GM19193 (cell line): ENCODE measurements around the gene LMOD2.

ENCODE experiments used
- POLR2A ChIP-seq: IDR thresholded peaks from 4 replicates; pipeline ENCODE4 v1.6.1; 2011; ENCODE audit not compliant: insufficient read depth, insufficient read length; ENCODE audit errors: extremely low read depth

LMOD2 gene

GRCh38 chr7:123677061-123677715, 21.5 kb downstream of the LMOD2 start:
- no peak for TF ChIP-seq POLR2A

- TF ChIP-seq POLR2A: no peak
Measured at GRCh38 chr7:123679614-123680013, 23.9 kb downstream of the LMOD2 start.

- TF ChIP-seq POLR2A: no peak
Measured at GRCh38 chr7:123680580-123680979, 24.9 kb downstream of the LMOD2 start.

GRCh38 chr7:123681561-123681960, 25.9 kb downstream of the LMOD2 start:
- TF ChIP-seq POLR2A: no peak

- no peak for TF ChIP-seq POLR2A
Measured at GRCh38 chr7:123682690-123683089, 27.0 kb downstream of the LMOD2 start.

DNA sequence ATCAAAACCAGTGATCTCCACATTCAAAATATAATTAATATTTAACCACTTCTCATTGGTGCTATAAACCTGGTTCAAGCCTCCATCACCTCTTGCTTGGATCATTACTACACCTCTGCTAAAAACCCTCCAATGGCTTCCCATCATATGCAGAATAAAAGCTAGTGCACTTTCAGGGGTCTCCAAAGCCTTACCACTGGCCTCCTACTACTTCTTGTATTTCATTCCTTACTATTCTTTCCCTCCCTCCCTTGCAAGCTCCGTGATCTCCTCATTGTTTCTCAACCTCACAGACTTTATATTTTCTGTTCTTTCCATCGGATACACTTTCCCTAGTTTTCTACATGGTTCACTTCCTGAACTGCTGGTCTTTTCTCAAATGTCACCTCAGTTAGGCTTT, 31.5 kb downstream of the LMOD2 start:
- no peak for TF ChIP-seq POLR2A

- TF ChIP-seq POLR2A: no peak
Measured at GRCh38 chr7:123687727-123688126, 32.1 kb downstream of the LMOD2 start.

GRCh38 chr7:123689250-123689649, 33.6 kb downstream of the LMOD2 start:
- TF ChIP-seq POLR2A: no peak

- no peak for TF ChIP-seq POLR2A
Measured at GRCh38 chr7:123690550-123690949, 34.9 kb downstream of the LMOD2 start.

DNA sequence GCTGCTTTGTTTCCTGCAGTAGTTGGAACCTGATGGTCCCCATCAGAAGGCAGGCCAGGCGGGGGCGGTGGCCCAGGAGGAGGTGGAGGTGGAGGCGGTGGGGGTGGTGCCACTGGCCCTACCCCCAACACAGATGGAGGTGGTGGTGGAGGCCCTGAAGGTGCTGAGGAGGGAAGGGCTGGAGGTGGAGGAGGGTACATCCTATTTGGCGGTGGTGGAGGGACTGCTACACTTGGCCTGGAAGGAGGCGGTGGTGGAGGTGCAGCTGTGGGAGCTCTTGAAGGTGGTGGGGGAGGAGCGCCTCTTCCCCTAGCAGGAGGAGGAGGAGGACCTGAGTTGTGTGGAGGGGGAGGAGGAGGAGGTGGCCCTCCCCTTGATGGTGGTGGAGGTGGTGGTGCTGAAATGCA, 36.8 kb downstream of the LMOD2 start:
- TF ChIP-seq POLR2A: no peak

DNA sequence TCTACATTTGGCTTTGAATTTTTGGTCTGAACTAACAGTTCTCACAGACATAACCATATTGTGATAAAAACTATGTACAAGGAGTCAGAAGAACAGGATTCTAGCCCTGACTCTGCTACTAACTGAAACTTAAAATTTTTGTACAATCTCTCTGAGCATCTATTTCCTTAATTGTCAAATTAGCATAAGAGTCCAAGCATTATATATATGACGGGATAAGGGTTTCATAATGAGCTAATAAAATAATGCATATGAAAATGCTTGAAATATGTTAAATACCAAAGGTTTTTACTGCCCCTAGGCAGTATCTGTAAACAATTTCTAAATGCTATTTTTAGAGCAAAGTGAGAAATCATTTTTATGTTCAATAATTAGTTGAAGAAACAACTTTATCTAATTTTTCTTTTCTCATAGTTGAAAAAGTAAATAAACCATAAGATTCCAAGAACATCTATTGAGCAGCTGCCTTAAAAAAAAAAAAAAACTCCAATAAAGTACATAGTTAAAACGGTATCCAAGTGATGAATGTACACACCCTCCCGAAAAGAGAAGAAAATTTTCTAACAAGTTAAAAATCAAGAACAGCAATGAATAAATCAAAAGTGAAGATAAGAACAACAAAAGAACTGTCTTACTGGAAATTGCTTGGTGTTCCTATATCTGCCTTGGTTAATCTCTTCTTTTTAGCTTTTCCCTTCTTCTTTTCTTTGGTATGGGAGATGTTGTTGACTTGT, 40.4 kb downstream of the LMOD2 start:
- TF ChIP-seq POLR2A: no peak

GRCh38 chr7:123705211-123705901, 49.7 kb downstream of the LMOD2 start:
- no peak for TF ChIP-seq POLR2A

DNA sequence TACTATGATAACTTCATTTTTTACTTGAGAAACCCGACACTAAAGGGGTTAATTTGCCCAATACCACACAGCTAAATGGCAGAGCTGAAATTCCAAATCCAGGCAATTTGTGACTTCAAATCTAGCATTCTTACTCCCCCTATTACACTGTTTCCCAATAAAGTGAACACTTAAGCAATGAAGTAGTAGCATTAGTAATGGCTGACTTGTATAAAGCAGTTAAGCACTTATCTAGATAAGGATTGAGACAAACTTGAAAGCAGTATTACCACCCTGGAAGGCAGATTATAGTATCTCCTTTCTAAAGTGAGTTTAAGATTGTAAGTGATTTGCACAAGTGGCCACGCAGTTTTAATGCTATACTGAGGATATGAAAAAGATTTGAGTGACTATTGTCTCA, 53.9 kb downstream of the LMOD2 start:
- TF ChIP-seq POLR2A: no peak

- no peak for TF ChIP-seq POLR2A
Measured at GRCh38 chr7:123710683-123711082, 55.0 kb downstream of the LMOD2 start.

DNA sequence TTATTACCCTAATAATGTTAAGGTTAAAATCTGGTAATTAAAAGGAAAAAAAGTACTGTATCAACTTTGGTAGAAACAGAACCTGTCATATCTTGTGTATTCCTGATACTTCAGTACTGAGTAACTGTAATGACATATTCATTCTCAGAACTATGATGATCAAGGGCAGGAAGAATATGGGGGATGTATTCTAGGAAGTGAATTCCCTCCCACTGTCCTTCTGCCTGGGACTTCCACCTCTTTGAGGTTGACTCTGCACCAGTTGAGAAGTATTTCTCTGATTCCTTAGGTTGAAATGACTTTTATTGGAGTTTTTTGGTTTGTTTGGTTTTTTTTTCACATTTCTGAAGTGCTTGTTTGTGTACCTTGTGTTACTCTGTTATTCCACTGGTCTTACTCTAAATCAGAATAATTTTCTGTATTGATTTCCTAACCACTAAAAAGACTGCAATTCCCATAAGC, 56.2 kb downstream of the LMOD2 start:
- TF ChIP-seq POLR2A: no peak

- no peak for TF ChIP-seq POLR2A
Measured at GRCh38 chr7:123712619-123713018, 57.0 kb downstream of the LMOD2 start.
